Measurements from ENCODE around the gene CNNM3.
"Not testable (repeated sequence)": the region's sequence is repeated elsewhere in the genome, so short reads cannot be mapped to it uniquely, and the experiment has no call there.

Gene CNNM3

GRCh38 chr2:96799623-96799935 lies 16.5 kb upstream of the CNNM3 start:
- no peak for DNase-seq (ENCODE audit: low read depth)

- DNase-seq (ENCODE audit: low read depth), result no peak
Observed at GRCh38 chr2:96800061-96801004, 15.7 kb upstream of the CNNM3 start.

- DNase-seq (ENCODE audit: low read depth), result no peak
Observed at GRCh38 chr2:96801005-96801785, 14.9 kb upstream of the CNNM3 start.

GRCh38 chr2:96801786-96802595 lies 14.1 kb upstream of the CNNM3 start:
- DNase-seq (ENCODE audit: low read depth), result no peak

GRCh38 chr2:96802721-96803120 lies 13.3 kb upstream of the CNNM3 start:
- no peak for DNase-seq (ENCODE audit: low read depth)

GRCh38 chr2:96804986-96805385 lies 11.1 kb upstream of the CNNM3 start:
- no peak for DNase-seq (ENCODE audit: low read depth)

GRCh38 chr2:96805946-96806345 lies 10.1 kb upstream of the CNNM3 start:
- DNase-seq (ENCODE audit: low read depth), result not testable (repeated sequence)

GRCh38 chr2:96806468-96807126 lies 9.5 kb upstream of the CNNM3 start:
- no peak for DNase-seq (ENCODE audit: low read depth)

- DNase-seq (ENCODE audit: low read depth), result no peak
Observed at GRCh38 chr2:96807127-96807471, 9.0 kb upstream of the CNNM3 start.

GRCh38 chr2:96808176-96808837 lies 7.8 kb upstream of the CNNM3 start:
- no peak for DNase-seq (ENCODE audit: low read depth)

GRCh38 chr2:96809216-96809882 lies 6.7 kb upstream of the CNNM3 start:
- DNase-seq (ENCODE audit: low read depth), result no peak

- no peak for DNase-seq (ENCODE audit: low read depth)
Observed at GRCh38 chr2:96809951-96810782, 5.9 kb upstream of the CNNM3 start.

GRCh38 chr2:96810783-96811192 lies 5.3 kb upstream of the CNNM3 start:
- no peak for DNase-seq (ENCODE audit: low read depth)

- DNase-seq (ENCODE audit: low read depth), result no peak
Observed at GRCh38 chr2:96811917-96812316, 4.2 kb upstream of the CNNM3 start.

- no peak for DNase-seq (ENCODE audit: low read depth)
Observed at GRCh38 chr2:96813656-96814055, 2.4 kb upstream of the CNNM3 start.

- DNase-seq (ENCODE audit: low read depth), result no peak
Observed at GRCh38 chr2:96815326-96816126, 542 bp upstream of the CNNM3 start.

- no peak for DNase-seq (ENCODE audit: low read depth)
Observed at GRCh38 chr2:96816836-96817702, 1.0 kb downstream of the CNNM3 start.

- DNase-seq (ENCODE audit: low read depth), result no peak
Observed at GRCh38 chr2:96817882-96818281, 1.8 kb downstream of the CNNM3 start.
